H1 (cell line): ENCODE results near the gene EPHA6. TPM values are rescaled to one million over a fixed set of nuclear protein-coding genes. Genes with fewer than 3 reads are reported as not detected.

ENCODE experiments used
- ATF3 ChIP-seq: IDR thresholded peaks from 2 replicates; pipeline ENCODE4 v1.6.1; 2011; ENCODE audit warnings: low read depth, mild to moderate bottlenecking, low read length; ENCODE audit not compliant: insufficient read depth
- CHD7 ChIP-seq: fragments of 300-600 bp; sonication (generic); IDR thresholded peaks from 2 replicates; pipeline ENCODE4 v1.7.1; 2012; ENCODE audit warnings: low read length, moderate library complexity, mild to moderate bottlenecking, inconsistent platforms; ENCODE audit not compliant: insufficient replicate concordance
- JUND ChIP-seq: IDR thresholded peaks from 2 replicates; pipeline ENCODE4 v1.6.1; 2011; ENCODE audit warnings: mild to moderate bottlenecking, improper control_type of control experiment, low read length
- KDM4A ChIP-seq: IDR thresholded peaks from one replicate; pipeline ENCODE4 v1.7.1; 2012; ENCODE audit warnings: low read depth, mild to moderate bottlenecking, moderate library complexity, low read length, inconsistent platforms; ENCODE audit not compliant: severe bottlenecking
- NANOG ChIP-seq: IDR thresholded peaks from 2 replicates; pipeline ENCODE4 v1.6.1; 2011; ENCODE audit warnings: low read length, low read depth, mild to moderate bottlenecking, inconsistent platforms; ENCODE audit not compliant: insufficient read depth, poor library complexity, severe bottlenecking
- RNF2 ChIP-seq: fragments of 200-900, 300-1000 bp; sonication (generic); IDR thresholded peaks from 2 replicates; pipeline ENCODE4 v1.7.1; 2016; ENCODE audit warnings: borderline replicate concordance, low read depth, mild to moderate bottlenecking, antibody characterized with exemption, low read length; ENCODE audit not compliant: poor library complexity, severe bottlenecking; ENCODE audit errors: missing control alignments
- SAP30 ChIP-seq: fragments of 300-600 bp; sonication (generic); IDR thresholded peaks from 2 replicates; pipeline ENCODE4 v1.7.1; 2012; ENCODE audit warnings: low read length, moderate library complexity, mild to moderate bottlenecking, inconsistent platforms; ENCODE audit not compliant: insufficient read depth, insufficient replicate concordance
- SIX5 ChIP-seq: IDR thresholded peaks from 2 replicates; pipeline ENCODE4 v1.6.1; 2011; ENCODE audit warnings: mild to moderate bottlenecking, low read depth, low read length
- USF2 ChIP-seq: IDR thresholded peaks from 2 replicates; pipeline ENCODE4 v1.6.1; 2011; ENCODE audit warnings: low read length, improper control_type of control experiment
- polyA plus RNA-seq, 7 experiments: library from polyadenylated mRNA; depleted of rRNA in 3 of 7; stranded (reverse) in 5 of 7; unstranded in 2 of 7; fragments of >200 nt in 5 of 7; fragments of 200-250 nt in 2 of 7; gene quantifications; 1 replicate in 5 of 7; 2 replicates in 1 of 7; 4 replicates in 1 of 7; pipeline versions ENCODE4 v1.2.1 to v1.2.3, GENCODE V29; 2011 to 2013; ENCODE audit warnings: missing spikeins in 2 of 7, mixed read lengths in 2 of 7
- total RNA-seq: library from RNA; stranded (reverse); fragmentation: NEBNext Ultra II Directional; extraction: Animal tissue kit (Norgen Biotek cat#: 25700); gene quantifications from 2 replicates; pipeline ENCODE4 v1.2.1, GENCODE V29; 2021

The EPHA6 gene
- total and polyA plus RNA-seq, 2 of the 8 experiments (the other 6 are each of a cell fraction or from before 2014, with no cell fraction given) = 0.83 to 3.2 TPM

GRCh38 chr3:96869316-96869715 lies 54.9 kb downstream of the EPHA6 start (continued):
- TF ChIP-seq CHD7 (no peak), NANOG (no peak), KDM4A (no peak), JUND (no peak), ATF3 (no peak), USF2 (no peak), SAP30 (no peak), SIX5 (no peak), RNF2 (no peak)
